Gastrocnemius medialis (tissue), 4 donors: ENCODE measurements around the gene MCF2L.

Experiments
- POLR2A ChIP-seq, 2 donors: fragments of 450-650 bp; IDR thresholded peaks; one replicate each; pipeline ENCODE4 v1.6.1; 2017; ENCODE audit warnings: antibody characterized with exemption in 2 of 2, mild to moderate bottlenecking in 2 of 2, moderate library complexity in 2 of 2
- TF ChIP-seq, protein P1 (sequence below), 5 experiments: fragments of 450-650 bp in 3 of 5; fragments of 200-600 bp in 2 of 5; sonication (generic) in 2 of 5; IDR thresholded peaks in 4 of 5; conservative IDR thresholded peaks in 1 of 5; 1 replicate in 4 of 5; 2 replicates in 1 of 5; pipeline ENCODE4 v1.5.1; 2016 to 2019; ENCODE audit warnings: antibody characterized with exemption in 5 of 5, mild to moderate bottlenecking in 3 of 5, moderate library complexity in 3 of 5

DNA sequence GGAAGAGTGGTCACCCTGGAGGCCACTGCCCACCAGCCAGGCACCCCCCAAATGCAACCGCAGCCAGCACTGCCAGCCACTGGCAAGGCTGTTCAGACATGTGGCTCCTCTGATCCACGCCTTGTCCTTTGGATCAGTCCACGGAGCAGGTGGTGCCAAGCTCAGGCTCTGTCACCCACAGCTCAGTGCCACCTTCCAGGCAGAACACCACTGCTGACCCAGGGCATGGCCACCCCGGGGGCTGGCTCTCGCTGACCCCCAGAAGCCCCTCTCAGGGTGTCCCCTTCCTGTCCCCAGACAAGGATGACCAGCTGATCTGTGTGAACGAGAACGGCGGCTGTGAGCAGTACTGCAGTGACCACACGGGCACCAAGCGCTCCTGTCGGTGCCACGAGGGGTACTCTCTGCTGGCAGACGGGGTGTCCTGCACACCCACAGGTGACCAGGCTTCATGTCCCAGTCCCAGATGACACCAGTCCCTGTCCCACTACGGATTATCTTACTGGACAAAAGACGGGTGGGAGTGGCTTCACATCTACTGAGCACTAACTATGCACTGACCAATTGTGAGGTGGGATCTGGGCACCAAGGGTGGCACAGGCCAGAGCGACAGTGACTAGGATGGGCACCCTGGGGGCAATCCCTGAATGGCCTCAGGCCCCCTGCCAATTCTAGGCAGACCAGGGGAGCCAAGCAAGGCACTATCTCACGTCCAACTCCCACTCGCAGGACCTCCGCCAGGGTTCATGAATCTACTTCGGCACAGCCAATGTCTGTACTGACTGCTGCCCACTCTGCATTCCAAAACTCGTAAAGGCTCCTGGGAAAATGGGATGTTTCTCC, 146.6 kb downstream of the MCF2L start:
- TF ChIP-seq, protein P1, sequence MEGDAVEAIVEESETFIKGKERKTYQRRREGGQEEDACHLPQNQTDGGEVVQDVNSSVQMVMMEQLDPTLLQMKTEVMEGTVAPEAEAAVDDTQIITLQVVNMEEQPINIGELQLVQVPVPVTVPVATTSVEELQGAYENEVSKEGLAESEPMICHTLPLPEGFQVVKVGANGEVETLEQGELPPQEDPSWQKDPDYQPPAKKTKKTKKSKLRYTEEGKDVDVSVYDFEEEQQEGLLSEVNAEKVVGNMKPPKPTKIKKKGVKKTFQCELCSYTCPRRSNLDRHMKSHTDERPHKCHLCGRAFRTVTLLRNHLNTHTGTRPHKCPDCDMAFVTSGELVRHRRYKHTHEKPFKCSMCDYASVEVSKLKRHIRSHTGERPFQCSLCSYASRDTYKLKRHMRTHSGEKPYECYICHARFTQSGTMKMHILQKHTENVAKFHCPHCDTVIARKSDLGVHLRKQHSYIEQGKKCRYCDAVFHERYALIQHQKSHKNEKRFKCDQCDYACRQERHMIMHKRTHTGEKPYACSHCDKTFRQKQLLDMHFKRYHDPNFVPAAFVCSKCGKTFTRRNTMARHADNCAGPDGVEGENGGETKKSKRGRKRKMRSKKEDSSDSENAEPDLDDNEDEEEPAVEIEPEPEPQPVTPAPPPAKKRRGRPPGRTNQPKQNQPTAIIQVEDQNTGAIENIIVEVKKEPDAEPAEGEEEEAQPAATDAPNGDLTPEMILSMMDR (IDR thresholded peaks at IDR 0.05 in 4 of 5, conservative IDR thresholded peaks at IDR 0.05 in 1 of 5), result no peak
- TF ChIP-seq POLR2A (IDR thresholded peaks at IDR 0.05), result no peak
